ENCODE results near the gene MARCHF10.

The MARCHF10 gene

DNA sequence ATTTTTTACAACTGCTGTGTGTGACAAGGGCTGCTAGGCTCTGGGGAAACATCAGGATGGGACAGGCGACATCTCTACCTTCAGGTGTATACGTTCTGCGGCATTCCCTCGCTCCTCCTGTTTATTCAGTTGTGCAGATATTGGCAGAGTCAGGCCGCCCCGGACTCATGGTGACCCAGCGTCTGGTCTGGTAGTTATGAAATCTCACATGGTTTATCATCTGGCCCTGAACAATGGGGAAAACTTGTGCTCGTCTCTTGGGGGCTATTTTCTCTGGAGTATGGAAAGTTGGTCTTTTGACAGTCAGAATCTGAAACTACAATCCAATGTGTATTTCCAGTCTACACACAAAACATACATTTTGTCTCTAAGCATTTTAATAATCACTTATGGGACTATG, 3.3 kb downstream of the MARCHF10 start:
- no peak for DNase-seq (ENCODE audit: extremely low read depth, low read depth)
- TF ChIP-seq, protein P1, sequence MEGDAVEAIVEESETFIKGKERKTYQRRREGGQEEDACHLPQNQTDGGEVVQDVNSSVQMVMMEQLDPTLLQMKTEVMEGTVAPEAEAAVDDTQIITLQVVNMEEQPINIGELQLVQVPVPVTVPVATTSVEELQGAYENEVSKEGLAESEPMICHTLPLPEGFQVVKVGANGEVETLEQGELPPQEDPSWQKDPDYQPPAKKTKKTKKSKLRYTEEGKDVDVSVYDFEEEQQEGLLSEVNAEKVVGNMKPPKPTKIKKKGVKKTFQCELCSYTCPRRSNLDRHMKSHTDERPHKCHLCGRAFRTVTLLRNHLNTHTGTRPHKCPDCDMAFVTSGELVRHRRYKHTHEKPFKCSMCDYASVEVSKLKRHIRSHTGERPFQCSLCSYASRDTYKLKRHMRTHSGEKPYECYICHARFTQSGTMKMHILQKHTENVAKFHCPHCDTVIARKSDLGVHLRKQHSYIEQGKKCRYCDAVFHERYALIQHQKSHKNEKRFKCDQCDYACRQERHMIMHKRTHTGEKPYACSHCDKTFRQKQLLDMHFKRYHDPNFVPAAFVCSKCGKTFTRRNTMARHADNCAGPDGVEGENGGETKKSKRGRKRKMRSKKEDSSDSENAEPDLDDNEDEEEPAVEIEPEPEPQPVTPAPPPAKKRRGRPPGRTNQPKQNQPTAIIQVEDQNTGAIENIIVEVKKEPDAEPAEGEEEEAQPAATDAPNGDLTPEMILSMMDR (IDR thresholded peaks at IDR 0.05; ENCODE audit: low read depth, low read length, missing control alignments) = no peak

DNA sequence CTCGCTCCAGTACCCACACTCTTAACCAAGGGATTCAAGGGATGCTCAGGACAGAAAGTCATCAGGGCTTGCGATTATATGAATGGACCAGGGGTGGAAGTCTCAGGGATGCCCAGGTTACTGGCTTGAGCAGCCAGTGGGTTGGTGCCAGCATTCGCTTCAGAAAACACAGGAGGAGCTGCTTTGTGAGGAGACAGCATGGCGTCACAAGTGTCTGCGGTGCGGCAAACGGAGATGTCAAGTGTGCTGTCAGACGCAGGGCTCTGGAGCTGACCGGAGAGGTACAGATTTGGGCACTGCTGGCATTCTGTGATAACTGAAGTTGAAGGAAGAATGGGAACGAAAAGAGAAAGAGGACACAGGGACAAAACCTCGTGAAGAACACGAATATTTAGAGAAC, 4.1 kb downstream of the MARCHF10 start:
- TF ChIP-seq, protein P1 (IDR thresholded peaks at IDR 0.05; ENCODE audit: low read depth, low read length, missing control alignments) = no peak
- no peak for DNase-seq (ENCODE audit: extremely low read depth, low read depth)
- H3K4me3 ChIP-seq (replicated peaks; ENCODE audit: low read depth, low read length) = no peak overlapping the region

More for the DNA sequence above, 3.3 kb downstream of the MARCHF10 start:
- H3K4me3 ChIP-seq (replicated peaks; ENCODE audit: low read depth, low read length) = no peak overlapping the region

DNA sequence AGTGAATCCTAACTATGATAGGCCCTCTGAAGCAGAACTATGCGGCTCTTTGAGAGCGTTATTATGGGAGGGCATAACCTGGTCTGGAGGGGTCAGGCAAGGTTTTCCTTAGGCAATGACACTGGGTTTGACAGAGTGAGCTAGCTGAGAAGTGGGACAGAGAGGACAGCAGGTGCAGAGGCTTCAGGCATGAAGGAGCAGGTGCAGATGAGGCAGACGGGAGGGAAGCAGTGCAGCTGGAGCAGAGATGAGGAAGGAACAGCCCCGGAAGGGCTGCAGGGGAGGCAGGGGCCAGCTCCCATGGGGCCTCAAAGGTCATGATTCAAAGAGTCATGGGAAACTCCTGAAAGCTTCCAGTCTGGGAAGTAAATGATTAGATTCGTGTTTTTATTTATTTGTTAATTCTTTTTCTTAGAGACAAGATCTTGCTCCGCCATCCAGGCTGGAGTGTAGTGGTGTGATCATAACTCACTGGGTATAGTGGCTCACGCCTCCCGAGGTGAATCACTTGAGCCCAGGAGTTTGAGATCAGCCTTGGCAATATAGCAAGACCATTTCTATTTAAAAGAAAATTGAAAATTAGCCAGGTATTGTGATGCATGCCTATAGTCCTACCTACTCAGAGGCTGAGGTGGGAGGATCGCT, 5.4 kb downstream of the MARCHF10 start:
- DNase-seq (ENCODE audit: extremely low read depth, low read depth) = no peak
- TF ChIP-seq, protein P1 (IDR thresholded peaks at IDR 0.05; ENCODE audit: low read depth, low read length, missing control alignments) = no peak
- H3K4me3 ChIP-seq (replicated peaks; ENCODE audit: low read depth, low read length) = no peak overlapping the region

DNA sequence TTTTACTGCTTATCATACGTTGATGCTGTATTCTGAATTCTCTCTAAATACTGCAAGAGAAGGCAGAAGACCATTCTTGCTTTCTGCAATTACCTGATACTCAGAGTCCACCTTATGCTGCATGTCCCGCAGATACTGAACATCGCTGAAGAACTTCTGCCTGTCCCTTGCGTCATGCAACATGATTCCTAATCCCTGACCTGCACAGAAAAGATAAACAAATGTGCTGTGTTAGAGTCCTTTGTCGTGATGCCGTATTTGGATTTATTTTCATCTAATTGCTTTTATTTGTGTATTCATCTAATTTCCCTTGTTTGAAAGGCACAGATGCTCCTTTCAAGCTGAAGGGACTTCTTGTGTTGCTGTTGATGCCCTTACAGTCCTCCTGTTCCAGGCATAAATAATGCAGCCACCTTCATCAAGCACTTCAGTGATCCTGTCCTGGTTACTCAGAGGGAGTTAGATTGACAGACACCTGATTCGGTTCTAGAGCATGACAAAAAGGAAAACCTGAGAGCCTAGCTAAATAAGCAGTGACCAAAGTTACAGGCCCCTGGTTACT, 6.5 kb downstream of the MARCHF10 start:
- H3K4me3 ChIP-seq (replicated peaks; ENCODE audit: low read depth, low read length) = no peak overlapping the region
- DNase-seq (ENCODE audit: extremely low read depth, low read depth) = no peak
- TF ChIP-seq, protein P1 (IDR thresholded peaks at IDR 0.05; ENCODE audit: low read depth, low read length, missing control alignments) = no peak

DNA sequence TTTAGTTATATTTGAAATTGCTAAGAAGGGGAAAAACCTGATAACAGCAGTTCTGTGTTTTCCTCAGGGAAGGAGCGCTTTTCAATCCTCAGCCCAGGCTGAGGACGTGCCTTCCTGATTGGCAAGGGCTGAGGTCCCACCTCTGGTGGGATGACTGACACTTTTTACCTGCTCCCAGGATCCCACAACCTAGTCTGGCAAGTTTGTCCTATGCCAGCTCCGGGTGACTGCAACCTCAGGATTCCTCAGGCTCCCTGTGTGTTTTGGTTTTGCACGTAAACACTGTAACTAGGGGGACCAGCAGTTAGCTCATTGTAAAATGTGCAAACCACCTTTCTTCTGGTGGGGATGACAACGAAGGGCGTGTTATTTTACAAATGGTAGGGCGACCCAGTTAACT, 7.5 kb downstream of the MARCHF10 start:
- TF ChIP-seq, protein P1 (IDR thresholded peaks at IDR 0.05; ENCODE audit: low read depth, low read length, missing control alignments) = no peak

DNA sequence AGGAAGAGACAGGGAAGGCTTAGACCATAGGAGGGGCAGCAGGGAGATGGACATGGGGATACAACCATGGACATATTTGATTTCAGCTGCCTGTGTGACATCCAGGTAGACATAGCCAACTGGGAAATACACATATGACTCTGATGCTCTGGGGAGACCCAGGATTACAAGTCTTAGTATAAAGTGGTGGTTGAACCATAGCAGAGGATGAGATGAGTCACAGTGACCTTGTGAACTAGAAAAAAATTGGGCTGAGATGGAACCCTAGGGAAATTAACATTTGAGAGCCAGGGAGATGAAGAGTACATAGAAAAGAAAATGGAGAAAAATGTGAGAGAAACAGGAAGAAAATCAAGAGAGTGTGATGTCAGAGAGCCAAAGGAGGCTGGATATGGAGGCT, 10.2 kb downstream of the MARCHF10 start:
- TF ChIP-seq, protein P1 (IDR thresholded peaks at IDR 0.05; ENCODE audit: low read depth, low read length, missing control alignments) = no peak
- no peak for DNase-seq (ENCODE audit: extremely low read depth, low read depth)
- no peak overlapping the region for H3K4me3 ChIP-seq (replicated peaks; ENCODE audit: low read depth, low read length)

More for the DNA sequence above, 7.5 kb downstream of the MARCHF10 start:
- no peak for DNase-seq (ENCODE audit: extremely low read depth, low read depth)
- H3K4me3 ChIP-seq (replicated peaks; ENCODE audit: low read depth, low read length) = no peak overlapping the region

Measured in HFF-Myc (cell line).